GM12878 (cell line): ENCODE results near the gene RNF31. TPM values are rescaled to one million over a fixed set of nuclear protein-coding genes. Genes with fewer than 3 reads are reported as not detected.

Experiments used
- ATAC-seq: fragments of 200-7000 bp; cut with Tn5 transposase; 3 replicates; pipeline ENCODE4 v1.9.1; 2020; ENCODE audit warnings: mild to moderate bottlenecking, moderate library complexity
- BruUV-seq: library from RNA; stranded (reverse); fragments of 400-500 nt; replicated peaks from 2 replicates; lab custom pipeline; 2021; lab: Mats Ljungman, UMichigan
- CTCF ChIA-PET: fragments of 300-600 bp; sonication (Branson Sonifier 250); formaldehyde crosslinking; extraction: SDS; loops from one replicate; lab custom pipeline; 2021; ENCODE audit warnings: inconsistent platforms; lab: Yijun Ruan, JAX
- POLR2A ChIA-PET: fragments of 350-600 bp; formaldehyde crosslinking; extraction: SDS; loops from one replicate; lab custom pipeline; 2021; ENCODE audit warnings: inconsistent platforms; lab: Charles Lee
- RAD21 ChIA-PET: fragments of 300-600 bp; sonication (Branson Sonifier 250); formaldehyde crosslinking; loops from one replicate; lab custom pipeline; 2023; ENCODE audit warnings: antibody characterized with exemption; ENCODE audit not compliant: unreplicated experiment; lab: Charles Lee
- SMC1A ChIA-PET: fragments of 300-600 bp; sonication (Branson Sonifier 250); formaldehyde crosslinking; loops from one replicate; lab custom pipeline; 2023; ENCODE audit not compliant: unreplicated experiment, uncharacterized antibody; lab: Charles Lee
- DNase-seq: peaks from one replicate; pipeline ENCODE4 v3.0.0-alpha.2; 2011; ENCODE audit warnings: low read depth, low spot score
- FAIRE-seq: peaks from 3 replicates; lab custom pipeline; 2011; peaks lifted over from hg19 to GRCh38; lab: Jason Lieb, UNC
- H2AFZ ChIP-seq: 2 replicates; pipeline ENCODE4 v1.6.0; 2011; ENCODE audit warnings: low read depth, low read length, control low read depth; ENCODE audit not compliant: control insufficient read depth
- H3K27ac ChIP-seq: 2 replicates; pipeline ENCODE4 v1.5.1; 2011; ENCODE audit warnings: control low read depth; ENCODE audit not compliant: control insufficient read depth, insufficient read depth
- H3K27me3 ChIP-seq, 2 experiments: replicated peaks in 1 of 2; 2 replicates each; pipeline versions ENCODE4 v1.6.0 to v1.6.1; 2011; ENCODE audit warnings: low read length in 1 of 2; ENCODE audit not compliant: control insufficient read depth in 2 of 2, insufficient read depth in 2 of 2
- H3K36me3 ChIP-seq, 2 experiments: 2 replicates each; pipeline ENCODE4 v1.5.1; 2011; ENCODE audit warnings: low read length in 1 of 2; ENCODE audit not compliant: control insufficient read depth in 2 of 2, insufficient read depth in 2 of 2
- H3K4me1 ChIP-seq: 2 replicates; pipeline ENCODE4 v1.6.1; 2011; ENCODE audit warnings: mild to moderate bottlenecking, low read length, moderate library complexity, mixed read lengths; ENCODE audit not compliant: control insufficient read depth, insufficient read depth
- H3K4me2 ChIP-seq: 2 replicates; pipeline ENCODE4 v1.6.0; 2011; ENCODE audit warnings: control low read depth; ENCODE audit not compliant: control insufficient read depth, insufficient read depth
- H3K4me3 ChIP-seq: fragments of 200-600 bp; sonication (generic); 2 replicates; pipeline ENCODE4 v1.5.1; 2016
- H3K79me2 ChIP-seq: 2 replicates; pipeline ENCODE4 v1.6.0; 2011; ENCODE audit warnings: low read length; ENCODE audit not compliant: control insufficient read depth, insufficient read depth
- H3K9ac ChIP-seq: 2 replicates; pipeline ENCODE4 v1.8.0; 2011; ENCODE audit warnings: low read length, control low read depth, mixed read lengths; ENCODE audit not compliant: control insufficient read depth, insufficient read depth
- H3K9me3 ChIP-seq: replicated peaks from 3 replicates; pipeline ENCODE4 v1.5.1; 2011; ENCODE audit warnings: mild to moderate bottlenecking, low read length; ENCODE audit not compliant: control insufficient read depth, insufficient read depth
- H4K20me1 ChIP-seq: 2 replicates; pipeline ENCODE4 v1.6.0; 2011; ENCODE audit not compliant: control insufficient read depth, insufficient read depth
- ATF7 ChIP-seq: fragments of 450-650 bp; IDR thresholded peaks from 2 replicates; pipeline ENCODE4 v1.6.1; 2016; ENCODE audit warnings: low read depth, mild to moderate bottlenecking
- EP300 ChIP-seq, 2 experiments: fragments of 150-350 bp in 1 of 2; IDR thresholded peaks; 2 replicates each; pipeline ENCODE4 v1.6.1; 2011 to 2012; ENCODE audit warnings: low read depth in 2 of 2, low read length in 2 of 2, borderline replicate concordance in 1 of 2, improper control_type of control experiment in 1 of 2, inconsistent platforms in 1 of 2; ENCODE audit not compliant: control insufficient read depth in 1 of 2
- POLR2A ChIP-seq: IDR thresholded peaks from 2 replicates; pipeline ENCODE4 v1.6.1; 2011; ENCODE audit warnings: low read depth, mild to moderate bottlenecking, low read length
- STAT3 ChIP-seq: IDR thresholded peaks from 2 replicates; pipeline ENCODE4 v1.6.1; 2011; ENCODE audit warnings: low read depth, low read length, improper control_type of control experiment
- TCF3 ChIP-seq: IDR thresholded peaks from 2 replicates; pipeline ENCODE4 v1.6.1; 2012; ENCODE audit warnings: low read depth, mild to moderate bottlenecking, low read length, borderline replicate concordance; ENCODE audit not compliant: insufficient read depth
- WGBS: methylation state at CpG from one replicate; pipeline ENCODE4 v1.1.6; 2016; ENCODE audit warnings: low lambda C conversion rate; ENCODE audit not compliant: insufficient replicate concordance, insufficient coverage; ENCODE audit errors: missing lambda C conversion rate; 5-methylcytosine and 5-hydroxymethylcytosine counted together
- in situ Hi-C: fragments of 300-500 bp; cut with MboI; formaldehyde crosslinking; loops from 9 replicates; pipeline ENCODE4 v1.14.3; 2018; ENCODE audit warnings: mixed read lengths
- intact Hi-C: fragments of 100-400 bp; cut with micrococcal nuclease; formaldehyde crosslinking; loops from one replicate; pipeline ENCODE4 v1.14.2; 2022; ENCODE audit not compliant: unreplicated experiment
- polyA plus RNA-seq, 11 experiments: library from polyadenylated mRNA; depleted of rRNA in 4 of 11; unstranded in 6 of 11; stranded (reverse) in 5 of 11; fragments of >200 nt; fragmentation: Nextera tagmentation in 4 of 11; fragmentation: Illumina TruSeq in 1 of 11; extraction: Ambion mirVana in 4 of 11; extraction: Trizol in 1 of 11; gene quantifications; 1 replicate in 1 of 11; 2 replicates in 10 of 11; pipeline versions ENCODE4 v1.2.1 to v1.2.3, GENCODE V29; 2011 to 2016; ENCODE audit warnings: inconsistent platforms in 2 of 11, missing spikeins in 2 of 11, low read depth in 1 of 11
- total RNA-seq, 4 experiments: library from RNA; depleted of rRNA in 3 of 4; stranded (reverse); fragments of >200 nt in 3 of 4; fragmentation: Illumina TruSeq in 1 of 4; extraction: Trizol in 1 of 4; gene quantifications; 2 replicates each; pipeline versions ENCODE4 v1.2.1 to v1.2.3, GENCODE V29; 2013 to 2021

The RNF31 gene
- total and polyA plus RNA-seq, 10 of the 15 experiments (the other 5 are each of a cell fraction or from before 2014, with no cell fraction given) = 8.5 to 92.7 (median 52.0) TPM

GRCh38 chr14:24151404-24152080, 4.2 kb downstream of the RNF31 start:
- H3K4me1 ChIP-seq = no peaks in the 10 kb centered on the region
- no peaks in the 10 kb centered on the region; the same call in 2 of the 3 replicates for H3K9me3 ChIP-seq
- no peak overlapping the region for H3K27ac ChIP-seq
- peaks cover 27 to 31% of the 10 kb centered on the region in 2 experiments for H3K36me3 ChIP-seq
- ATAC-seq = no peak
- 98% methylated on average over 16 of the region's 16 CpGs for WGBS
- no peaks in the 10 kb centered on the region for H4K20me1 ChIP-seq
- H2AFZ ChIP-seq = no peak overlapping the region
- FAIRE-seq = no peak
- no peak for DNase-seq
- intact Hi-C loops = no loop called here
- no peak overlapping the region for H3K9ac ChIP-seq
- no peaks in the 10 kb centered on the region for H3K27me3 ChIP-seq
- in situ Hi-C loops = no loop called here
- RAD21 ChIA-PET = no interaction called here
- BruUV-seq = no TSS peak
- H3K4me2 ChIP-seq = no peak overlapping the region
- SMC1A ChIA-PET = interaction anchor here (3.6 kb wide), 1 partner anchor 10 kb away, joined by 22 read pairs; the partner anchor contains the start of gene IRF9
- POLR2A ChIA-PET = interaction anchor here (2.0 to 2.6 kb wide), 2 partner anchors 9 to 37 kb away, joined by 9 to 21 read pairs; partner anchors contain the start of genes DCAF11, IRF9 and NRL
- peaks cover 29% of the 10 kb centered on the region for H3K79me2 ChIP-seq
- H3K4me3 ChIP-seq = no peak overlapping the region
- CTCF ChIA-PET = interaction anchor here (2.2 to 8.2 kb wide), 2 partner anchors 9 to 43 kb away, joined by 6 to 63 read pairs; partner anchors contain the start of gene IRF9
- TF ChIP-seq STAT3 (no peak), TCF3 (no peak)

GRCh38 chr14:24155100-24155499, 7.8 kb downstream of the RNF31 start:
- TF ChIP-seq POLR2A (0 out of 2 replicates have a peak, but pooled peaks have one; percentile 34), ATF7 (no peak), EP300 (IDR thresholded peaks at IDR 0.05; ENCODE audit: borderline replicate concordance in 1 of 2, control insufficient read depth in 1 of 2, low read depth in 2 of 2, low read length in 2 of 2) (no peak)
- TF ChIP-seq, all 136 proteins: peak for 1
- Histone ChIP-seq H3K9ac (no peak overlapping the region), H3K4me2 (no peak overlapping the region), H3K27me3 (no peaks in the 10 kb centered on the region), H3K4me3 (no peak overlapping the region), H3K27ac (no peak overlapping the region), H3K36me3 (peaks cover 35% of the 10 kb centered on the region in 2 experiments), H3K79me2 (peaks cover 2% of the 10 kb centered on the region), H2AFZ (no peak overlapping the region), H4K20me1 (no peaks in the 10 kb centered on the region), H3K9me3 (no peaks in the 10 kb centered on the region; the same call in 2 of the 3 replicates), H3K4me1 (peaks cover 2% of the 10 kb centered on the region; the same call in 1 of the 2 replicates)
- ChIA-PET CTCF (interaction anchor here (0.7 to 1.4 kb wide), 2 partner anchors 82 to 153 kb away, joined by 3 read pairs; partner anchors contain the start of gene CIDEB), RAD21 (interaction anchor here (1.8 kb wide), 1 partner anchor 19 kb away, joined by 4 read pairs; the partner anchor contains the start of gene PSME1), SMC1A (interaction anchor here (1.4 kb wide), 1 partner anchor 40 kb away, joined by 7 read pairs; the partner anchor contains the start of genes DCAF11 and NRL), POLR2A (interaction anchor here (1.0 to 1.3 kb wide), 2 partner anchors 9 to 16 kb away, joined by 3 to 6 read pairs; partner anchors contain the start of genes PSME2 and RNF31)
- in situ Hi-C loops (no loop called here), intact Hi-C loops (no loop called here)
- no peak for FAIRE-seq
- DNase-seq = no peak
- ATAC-seq = no peak
- no TSS peak for BruUV-seq
- WGBS = 97% methylated on average over 10 of the region's 10 CpGs
